H9 (cell line): ENCODE measurements around the gene NDC1. TPM values are rescaled to one million over a fixed set of nuclear protein-coding genes. Genes with fewer than 3 reads are reported as not detected.

Experiments used
- DNase-seq: peaks from one replicate; pipeline ENCODE4 v3.0.0-alpha.2; 2017
- H2AFZ ChIP-seq: one replicate; pipeline ENCODE4 v1.6.1; 2013; ENCODE audit warnings: mild to moderate bottlenecking, low read length, control low read depth, moderate library complexity
- H2AK5ac ChIP-seq: 2 replicates; pipeline ENCODE4 v1.6.1; 2013; ENCODE audit warnings: low read length, control low read depth, mixed read lengths; ENCODE audit not compliant: insufficient read length
- H2BK120ac ChIP-seq: one replicate; pipeline ENCODE4 v1.6.1; 2013; ENCODE audit warnings: low read depth, mild to moderate bottlenecking, low read length, control low read depth, inconsistent platforms; ENCODE audit not compliant: poor library complexity, severe bottlenecking
- H2BK12ac ChIP-seq: 2 replicates; pipeline ENCODE4 v1.6.1; 2013; ENCODE audit warnings: low read length, control low read depth, mixed read lengths, low read depth; ENCODE audit not compliant: insufficient read length
- H2BK15ac ChIP-seq: 2 replicates; pipeline ENCODE4 v1.6.1; 2013; ENCODE audit warnings: low read depth, low read length, control low read depth
- H2BK20ac ChIP-seq: one replicate; pipeline ENCODE4 v1.6.1; 2013; ENCODE audit warnings: low read depth, mild to moderate bottlenecking, low read length, control low read depth, inconsistent platforms; ENCODE audit not compliant: poor library complexity, severe bottlenecking
- H2BK5ac ChIP-seq: 2 replicates; pipeline ENCODE4 v1.6.1; 2013; ENCODE audit warnings: low read length, control low read depth, mixed read lengths; ENCODE audit not compliant: insufficient read length
- H3K14ac ChIP-seq: 2 replicates; pipeline ENCODE4 v1.6.1; 2013; ENCODE audit warnings: low read length, control low read depth; ENCODE audit not compliant: insufficient read depth
- H3K18ac ChIP-seq: 2 replicates; pipeline ENCODE4 v1.6.1; 2013; ENCODE audit warnings: low read depth, mild to moderate bottlenecking, mixed read lengths, low read length, control low read depth; ENCODE audit not compliant: insufficient read length
- H3K23ac ChIP-seq: 2 replicates; pipeline ENCODE4 v1.6.1; 2013; ENCODE audit warnings: low read length, control low read depth, mixed read lengths, low read depth; ENCODE audit not compliant: insufficient read length
- H3K23me2 ChIP-seq: 2 replicates; pipeline ENCODE4 v1.6.1; 2013; ENCODE audit warnings: low read depth, mild to moderate bottlenecking, mixed read lengths, low read length, control low read depth; ENCODE audit not compliant: insufficient read length, poor library complexity, severe bottlenecking
- H3K27ac ChIP-seq: 2 replicates; pipeline ENCODE4 v1.5.1; 2013; ENCODE audit warnings: low read length, control low read depth, mixed read lengths, low read depth; ENCODE audit not compliant: insufficient read length
- H3K27me3 ChIP-seq: 2 replicates; pipeline ENCODE4 v1.6.1; 2013; ENCODE audit warnings: low read length, control low read depth, inconsistent platforms; ENCODE audit not compliant: insufficient read depth
- H3K4ac ChIP-seq: 2 replicates; pipeline ENCODE4 v1.6.1; 2013; ENCODE audit warnings: low read depth, mild to moderate bottlenecking, control low read depth, inconsistent platforms, low read length, moderate library complexity
- H3K4me1 ChIP-seq: 2 replicates; pipeline ENCODE4 v1.6.1; 2013; ENCODE audit warnings: low read length, control low read depth, inconsistent platforms; ENCODE audit not compliant: insufficient read depth
- H3K4me2 ChIP-seq: 2 replicates; pipeline ENCODE4 v1.6.1; 2013; ENCODE audit warnings: low read length, control low read depth, mixed read lengths; ENCODE audit not compliant: insufficient read length, insufficient read depth
- H3K56ac ChIP-seq: 2 replicates; pipeline ENCODE4 v1.6.1; 2013; ENCODE audit warnings: low read depth, mild to moderate bottlenecking, mixed read lengths, low read length, control low read depth; ENCODE audit not compliant: insufficient read length
- H3K79me1 ChIP-seq: 2 replicates; pipeline ENCODE4 v1.6.1; 2013; ENCODE audit warnings: low read depth, mild to moderate bottlenecking, moderate library complexity, low read length, control low read depth, inconsistent platforms; ENCODE audit not compliant: insufficient read depth, poor library complexity, severe bottlenecking
- H3K79me2 ChIP-seq: 2 replicates; pipeline ENCODE4 v1.6.1; 2013; ENCODE audit warnings: low read length, control low read depth, inconsistent platforms; ENCODE audit not compliant: insufficient read depth
- H3K9ac ChIP-seq: 2 replicates; pipeline ENCODE4 v1.6.1; 2013; ENCODE audit warnings: low read length, control low read depth, mixed read lengths; ENCODE audit not compliant: insufficient read length; ENCODE audit errors: extremely low read depth
- H3K9me3 ChIP-seq: one replicate; pipeline ENCODE4 v1.6.1; 2013; ENCODE audit warnings: low read depth, low read length, inconsistent platforms; ENCODE audit not compliant: control insufficient read depth
- H3T11ph ChIP-seq: one replicate; pipeline ENCODE4 v1.6.1; 2013; ENCODE audit warnings: mild to moderate bottlenecking, low read length, control low read depth, inconsistent platforms
- H4K20me1 ChIP-seq: one replicate; pipeline ENCODE4 v1.6.1; 2013; ENCODE audit not compliant: control insufficient read depth, insufficient read length, insufficient read depth
- H4K5ac ChIP-seq: 2 replicates; pipeline ENCODE4 v1.6.1; 2013; ENCODE audit warnings: low read depth, mild to moderate bottlenecking, mixed read lengths, low read length, control low read depth; ENCODE audit not compliant: insufficient read length
- H4K8ac ChIP-seq: replicated peaks from 2 replicates; pipeline ENCODE4 v1.6.1; 2013; ENCODE audit warnings: low read length, control low read depth, mixed read lengths, low read depth; ENCODE audit not compliant: insufficient read length
- H4K91ac ChIP-seq: 2 replicates; pipeline ENCODE4 v1.6.1; 2013; ENCODE audit warnings: low read depth, mild to moderate bottlenecking, moderate library complexity, mixed read lengths, low read length, control low read depth; ENCODE audit not compliant: insufficient read length
- H3K27ac Mint-ChIP-seq, 3 experiments: 2 replicates in 2 of 3; 3 replicates in 1 of 3; pipeline ENCODE4 v1.8.0; 2020 to 2021; ENCODE audit warnings: mixed read lengths in 3 of 3, mild to moderate bottlenecking in 1 of 3, moderate library complexity in 1 of 3
- H3K27me3 Mint-ChIP-seq: 2 replicates; pipeline ENCODE4 v1.8.0; 2021; ENCODE audit warnings: low read depth, mild to moderate bottlenecking, moderate library complexity, mixed read lengths
- H3K36me3 Mint-ChIP-seq, 3 experiments: 2 replicates in 2 of 3; 3 replicates in 1 of 3; pipeline ENCODE4 v1.8.0; 2020 to 2021; ENCODE audit warnings: low read depth in 3 of 3, mixed read lengths in 3 of 3; ENCODE audit not compliant: insufficient read depth in 1 of 3
- H3K4me1 Mint-ChIP-seq, 2 experiments: 2 replicates each; pipeline ENCODE4 v1.8.0; 2020; ENCODE audit warnings: mixed read lengths in 2 of 2
- H3K4me3 Mint-ChIP-seq, 2 experiments: 2 replicates in 1 of 2; 3 replicates in 1 of 2; pipeline ENCODE4 v1.8.0; 2020 to 2021; ENCODE audit warnings: mild to moderate bottlenecking in 2 of 2, mixed read lengths in 2 of 2, moderate library complexity in 1 of 2
- H3K9me3 Mint-ChIP-seq, 2 experiments: 2 replicates in 1 of 2; 3 replicates in 1 of 2; pipeline ENCODE4 v1.8.0; 2020; ENCODE audit warnings: mild to moderate bottlenecking in 2 of 2, mixed read lengths in 2 of 2, moderate library complexity in 1 of 2
- CTCF ChIP-seq: fragments of 200-600 bp; sonication (generic); conservative IDR thresholded peaks from 3 replicates; pipeline ENCODE4 v1.8.0; 2021; ENCODE audit warnings: antibody characterized with exemption, mild to moderate bottlenecking
- WGBS: extraction: QIAGEN DNeasy Blood & Tissue Kit; methylation state at CpG from one replicate; pipeline ENCODE4 v1.1.7; 2013; ENCODE audit warnings: missing lambda C conversion rate, low lambda C conversion rate, mixed read lengths; ENCODE audit not compliant: insufficient read length; ENCODE audit errors: extremely low coverage; 5-methylcytosine and 5-hydroxymethylcytosine counted together
- total RNA-seq: library from RNA; stranded (reverse); gene quantifications from 2 replicates; pipeline ENCODE4 v1.2.1, GENCODE V29; 2021

Gene NDC1
- total RNA-seq, 1 experiment from 2014 or later, result 49.3 TPM

- no peaks in the 10 kb centered on the region for H3K36me3 Mint-ChIP-seq
- Histone ChIP-seq H3K79me1 (no peaks in the 10 kb centered on the region), H2AFZ (no peak overlapping the region), H2BK15ac (no peak overlapping the region), H3K14ac (no peak overlapping the region), H4K91ac (no peak overlapping the region), H3K79me2 (no peaks in the 10 kb centered on the region), H2BK120ac (no peak overlapping the region), H4K8ac (no peak overlapping the region), H3K27ac (no peak overlapping the region), H3K23ac (no peak overlapping the region), H3K4ac (no peak overlapping the region), H2BK12ac (no peak overlapping the region), H3K9me3 (no peaks in the 10 kb centered on the region), H3K18ac (no peak overlapping the region), H3K4me1 (0 out of 2 replicates have a peak, but pooled peaks cover 2% of the 10 kb centered on the region), H3K56ac (no peak overlapping the region), H2BK20ac (no peak overlapping the region), H3T11ph (no peak overlapping the region), H3K23me2 (no peaks in the 10 kb centered on the region), H3K4me2 (no peak overlapping the region), H3K9ac (no peak overlapping the region), H4K5ac (no peak overlapping the region), H3K27me3 (no peaks in the 10 kb centered on the region; the same call in 1 of the 2 replicates), H2BK5ac (no peak overlapping the region), H2AK5ac (no peak overlapping the region), H4K20me1 (no peaks in the 10 kb centered on the region)
- H3K27me3 Mint-ChIP-seq, result peaks cover 33% of the 10 kb centered on the region
- DNase-seq, result no peak
- H3K4me1 Mint-ChIP-seq, result peaks cover 7 to 14% of the 10 kb centered on the region in 2 experiments
- no peak overlapping the region for H3K4me3 Mint-ChIP-seq
- WGBS, result no CpG with 5 or more reads among the region's 17 CpGs
- H3K9me3 Mint-ChIP-seq, result no peaks in the 10 kb centered on the region
- no peak for TF ChIP-seq CTCF
- H3K27ac Mint-ChIP-seq, result no peak overlapping the region
Observed at GRCh38 chr1:53728702-53729455, 109.2 kb downstream of the NDC1 start.
